CD14-positive monocyte (primary cell): ENCODE results near the gene ARHGDIA. TPM values are rescaled to one million over a fixed set of nuclear protein-coding genes. Genes with fewer than 3 reads are reported as not detected.

Experiments used
- DNase-seq, 3 donors: peaks; one replicate each; pipeline ENCODE4 v3.0.0-alpha.2; 2011 to 2022
- H2AFZ ChIP-seq: 2 replicates; pipeline ENCODE4 v1.6.0; 2012; ENCODE audit warnings: mild to moderate bottlenecking, low read depth, low read length, inconsistent platforms; ENCODE audit not compliant: insufficient read depth, poor library complexity, severe bottlenecking
- H3K27ac ChIP-seq, 2 donors: 1 replicate in 1 of 2; 2 replicates in 1 of 2; pipeline ENCODE4 v1.5.1; 2012 to 2013; ENCODE audit warnings: low read length in 2 of 2, control low read depth in 1 of 2, inconsistent platforms in 1 of 2, low read depth in 1 of 2, mild to moderate bottlenecking in 1 of 2
- H3K27me3 ChIP-seq, 2 donors: one replicate each; pipeline versions ENCODE4 v1.6.0 to v1.6.1; 2011 to 2013; ENCODE audit warnings: low read length in 2 of 2; ENCODE audit not compliant: control insufficient read depth in 2 of 2, insufficient read depth in 2 of 2
- H3K36me3 ChIP-seq, 2 donors: replicated peaks in 1 of 2; 1 replicate in 1 of 2; 2 replicates in 1 of 2; pipeline versions ENCODE4 v1.5.1 to v1.6.1; 2012 to 2013; ENCODE audit warnings: low read length in 2 of 2, control low read depth in 1 of 2, inconsistent platforms in 1 of 2, mild to moderate bottlenecking in 1 of 2; ENCODE audit not compliant: insufficient read depth in 2 of 2, control insufficient read depth in 1 of 2
- H3K4me1 ChIP-seq, 2 donors: 1 replicate in 1 of 2; 2 replicates in 1 of 2; pipeline versions ENCODE4 v1.5.1 to v1.6.1; 2012 to 2013; ENCODE audit warnings: low read length in 2 of 2, control low read depth in 1 of 2, inconsistent platforms in 1 of 2, mild to moderate bottlenecking in 1 of 2, moderate library complexity in 1 of 2; ENCODE audit not compliant: insufficient read depth in 2 of 2, control insufficient read depth in 1 of 2
- H3K4me2 ChIP-seq: replicated peaks from 2 replicates; pipeline ENCODE3; 2012; ENCODE audit warnings: low read length, moderate library complexity, mild to moderate bottlenecking; ENCODE audit not compliant: poor library complexity, severe bottlenecking; ENCODE audit errors: extremely low read depth
- H3K4me3 ChIP-seq, 3 experiments: fragments of 200-600 bp in 1 of 3; sonication (generic) in 1 of 3; replicated peaks in 1 of 3; 1 replicate in 2 of 3; 2 replicates in 1 of 3; pipeline ENCODE4 v1.5.1; 2011 to 2013; ENCODE audit warnings: low read length in 3 of 3, mild to moderate bottlenecking in 3 of 3, control low read depth in 2 of 3, low read depth in 2 of 3, inconsistent platforms in 1 of 3, moderate library complexity in 1 of 3
- H3K79me2 ChIP-seq: 2 replicates; pipeline ENCODE4 v1.6.0; 2012; ENCODE audit warnings: mild to moderate bottlenecking, control low read depth, inconsistent platforms, low read length, moderate library complexity; ENCODE audit not compliant: insufficient read depth
- H3K9ac ChIP-seq: 2 replicates; pipeline ENCODE4 v1.6.0; 2017; ENCODE audit warnings: low read length, mild to moderate bottlenecking; ENCODE audit not compliant: insufficient read depth, poor library complexity, severe bottlenecking
- H3K9me3 ChIP-seq, 2 donors: replicated peaks in 1 of 2; 1 replicate in 1 of 2; 2 replicates in 1 of 2; pipeline versions ENCODE4 v1.5.1 to v1.6.1; 2012 to 2013; ENCODE audit warnings: low read length in 2 of 2, control low read depth in 1 of 2; ENCODE audit not compliant: control insufficient read depth in 1 of 2, insufficient read depth in 1 of 2
- H4K20me1 ChIP-seq: 2 replicates; pipeline ENCODE4 v1.6.0; 2012; ENCODE audit warnings: mild to moderate bottlenecking, low read length, control low read depth, moderate library complexity; ENCODE audit not compliant: insufficient read depth
- H3K27ac Mint-ChIP-seq, 7 donors: one replicate each; pipeline ENCODE4 v1.8.0; 2020; ENCODE audit warnings: mild to moderate bottlenecking in 7 of 7, mixed read lengths in 7 of 7, moderate library complexity in 6 of 7, inconsistent platforms in 2 of 7
- H3K27me3 Mint-ChIP-seq, 3 donors: one replicate each; pipeline ENCODE4 v1.8.0; 2021 to 2022; ENCODE audit warnings: low read depth in 3 of 3, mild to moderate bottlenecking in 3 of 3, mixed read lengths in 3 of 3, moderate library complexity in 3 of 3, inconsistent platforms in 1 of 3
- H3K36me3 Mint-ChIP-seq, 2 donors: one replicate each; pipeline ENCODE4 v1.8.0; 2020; ENCODE audit warnings: mixed read lengths in 2 of 2, inconsistent platforms in 1 of 2, mild to moderate bottlenecking in 1 of 2
- H3K4me1 Mint-ChIP-seq: one replicate; pipeline ENCODE4 v1.8.0; 2020; ENCODE audit warnings: mild to moderate bottlenecking, mixed read lengths
- H3K4me3 Mint-ChIP-seq, 2 donors: one replicate each; pipeline ENCODE4 v1.8.0; 2020; ENCODE audit warnings: mild to moderate bottlenecking in 2 of 2, mixed read lengths in 2 of 2, moderate library complexity in 1 of 2
- H3K9me3 Mint-ChIP-seq, 7 donors: one replicate each; pipeline ENCODE4 v1.8.0; 2020 to 2022; ENCODE audit warnings: mixed read lengths in 7 of 7, mild to moderate bottlenecking in 6 of 7, moderate library complexity in 6 of 7, inconsistent platforms in 2 of 7
- WGBS: methylation state at CpG from one replicate; pipeline ENCODE4 v1.1.5; 2013; ENCODE audit warnings: missing lambda C conversion rate; ENCODE audit not compliant: insufficient coverage; 5-methylcytosine and 5-hydroxymethylcytosine counted together
- intact Hi-C, 2 donors: fragments of 100-400 bp; cut with micrococcal nuclease; formaldehyde crosslinking; loops; one replicate each; pipeline versions ENCODE4 v1.15.0 to v1.15.1; 2023
- polyA plus RNA-seq, 3 donors: library from polyadenylated mRNA; depleted of rRNA in 1 of 3; unstranded in 2 of 3; stranded (reverse) in 1 of 3; fragments of 300-500 nt in 2 of 3; fragments of >200 nt in 1 of 3; fragmentation: Illumina TruSeq in 2 of 3; gene quantifications; 1 replicate in 2 of 3; 2 replicates in 1 of 3; pipeline ENCODE4 v1.2.3, GENCODE V29; 2012 to 2021
- TF ChIP-seq, protein P1 (sequence below): fragments of 200-600 bp; IDR thresholded peaks from one replicate; pipeline ENCODE4 v1.8.0; 2022; ENCODE audit warnings: antibody characterized with exemption, mild to moderate bottlenecking

Gene ARHGDIA
- polyA plus RNA-seq, 3 donors = 86.3 to 477 (median 97.2) TPM

DNA sequence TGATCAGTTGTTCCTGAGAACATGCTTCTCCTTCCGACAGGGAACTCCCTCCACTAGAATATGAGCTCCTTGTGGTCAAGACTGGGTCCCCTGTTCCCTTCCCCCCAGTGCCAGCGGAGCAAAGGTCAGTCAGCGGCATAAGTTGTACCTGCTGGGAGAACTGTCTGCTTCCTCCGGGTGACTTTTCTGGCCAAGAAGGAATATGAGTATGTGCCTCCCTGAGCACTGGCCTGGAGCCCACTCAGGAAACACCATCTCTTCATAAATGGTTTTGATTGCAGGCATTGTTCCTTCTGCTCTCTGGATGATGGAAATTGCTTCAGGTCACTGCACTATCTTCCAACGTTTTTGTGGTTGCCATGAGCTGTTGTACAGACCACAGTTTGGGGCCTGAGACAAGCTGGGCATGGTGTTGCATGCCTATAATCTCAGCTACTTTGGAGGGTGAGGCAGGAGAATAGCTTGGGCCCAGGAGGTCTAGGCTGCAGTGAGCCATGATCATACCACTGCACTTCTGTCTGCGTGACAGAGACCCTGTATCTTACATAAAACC, 7.9 kb downstream of the ARHGDIA start:
- 36% methylated on average over 2 of the region's 6 CpGs for WGBS
- Mint-ChIP-seq H3K36me3 (peaks cover 16 to 28% of the 10 kb centered on the region in 2 donors), H3K4me3 (no peak overlapping the region), H3K9me3 (no peaks in the 10 kb centered on the region), H3K27me3 (peaks cover 0 to 3% (median 2%) of the 10 kb centered on the region in 3 donors), H3K27ac (peak overlapping the region; percentile 2 to 96 (median 79)), H3K4me1 (peaks cover 44% of the 10 kb centered on the region)
- H3K4me2 ChIP-seq = no peak overlapping the region
- TF ChIP-seq, protein P1, sequence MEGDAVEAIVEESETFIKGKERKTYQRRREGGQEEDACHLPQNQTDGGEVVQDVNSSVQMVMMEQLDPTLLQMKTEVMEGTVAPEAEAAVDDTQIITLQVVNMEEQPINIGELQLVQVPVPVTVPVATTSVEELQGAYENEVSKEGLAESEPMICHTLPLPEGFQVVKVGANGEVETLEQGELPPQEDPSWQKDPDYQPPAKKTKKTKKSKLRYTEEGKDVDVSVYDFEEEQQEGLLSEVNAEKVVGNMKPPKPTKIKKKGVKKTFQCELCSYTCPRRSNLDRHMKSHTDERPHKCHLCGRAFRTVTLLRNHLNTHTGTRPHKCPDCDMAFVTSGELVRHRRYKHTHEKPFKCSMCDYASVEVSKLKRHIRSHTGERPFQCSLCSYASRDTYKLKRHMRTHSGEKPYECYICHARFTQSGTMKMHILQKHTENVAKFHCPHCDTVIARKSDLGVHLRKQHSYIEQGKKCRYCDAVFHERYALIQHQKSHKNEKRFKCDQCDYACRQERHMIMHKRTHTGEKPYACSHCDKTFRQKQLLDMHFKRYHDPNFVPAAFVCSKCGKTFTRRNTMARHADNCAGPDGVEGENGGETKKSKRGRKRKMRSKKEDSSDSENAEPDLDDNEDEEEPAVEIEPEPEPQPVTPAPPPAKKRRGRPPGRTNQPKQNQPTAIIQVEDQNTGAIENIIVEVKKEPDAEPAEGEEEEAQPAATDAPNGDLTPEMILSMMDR = no peak
- H3K9ac ChIP-seq = no peak overlapping the region
- H4K20me1 ChIP-seq = peaks cover 58% of the 10 kb centered on the region
- no peak overlapping the region for H2AFZ ChIP-seq
- no peaks in the 10 kb centered on the region for H3K27me3 ChIP-seq
- H3K79me2 ChIP-seq = peaks cover 77% of the 10 kb centered on the region
- no peak for DNase-seq
- H3K27ac ChIP-seq = peak overlapping the region in 1 of 2 donors; percentile 24
- intact Hi-C loops = loop anchor here in 1 of 2 donors (10.0 kb wide), 1 partner anchor 52 kb away; the partner anchor contains the start of genes PCYT2 and SIRT7
- peaks cover 38 to 51% of the 10 kb centered on the region in 2 donors for H3K4me1 ChIP-seq
- H3K9me3 ChIP-seq = no peaks in the 10 kb centered on the region
- H3K4me3 ChIP-seq = no peak overlapping the region
- H3K36me3 ChIP-seq = peaks cover 14 to 18% of the 10 kb centered on the region in 2 donors

DNA sequence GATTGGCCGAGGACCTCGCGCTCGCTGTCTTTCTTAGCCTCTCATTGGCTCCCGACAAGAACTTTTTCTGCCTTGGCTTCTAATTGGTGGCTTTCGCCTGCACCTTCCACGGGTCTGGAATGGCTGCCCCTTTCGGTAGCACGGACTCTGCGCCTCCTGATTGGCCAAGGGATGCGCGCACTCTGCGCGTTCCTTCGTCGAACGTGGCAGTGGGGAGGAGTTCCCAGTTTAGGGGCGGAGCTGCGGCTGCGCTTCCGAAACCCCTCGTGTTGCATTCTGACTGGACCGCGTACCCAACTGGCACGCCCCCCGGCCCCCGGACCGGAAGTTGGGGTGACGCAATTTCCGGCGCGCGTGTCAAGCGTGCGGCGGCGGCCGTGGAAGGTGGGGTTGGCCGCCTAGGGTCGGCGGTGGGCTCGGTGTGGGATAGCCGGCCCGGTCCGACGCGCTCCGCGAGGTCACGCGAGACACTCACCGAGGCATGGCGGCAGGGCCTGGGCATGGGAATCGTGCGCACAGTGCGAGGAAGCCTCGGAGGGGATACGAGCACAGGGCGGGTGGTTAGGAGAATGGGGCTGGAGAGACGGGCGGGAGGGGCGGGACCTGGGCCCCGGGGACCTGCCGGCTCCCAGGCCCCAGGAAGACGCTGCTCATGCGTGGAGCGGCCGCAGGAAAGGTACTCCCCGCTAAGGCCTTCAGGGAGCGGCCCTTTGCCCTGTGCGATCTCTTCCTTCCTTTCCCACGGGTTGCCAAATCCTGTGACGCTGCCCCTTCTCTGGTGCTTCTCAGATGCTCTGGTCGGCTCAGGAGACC, 10.2 kb downstream of the ARHGDIA start:
- peaks cover 16 to 33% of the 10 kb centered on the region in 2 donors for H3K36me3 ChIP-seq
- no peak overlapping the region for H2AFZ ChIP-seq

More for the DNA sequence above, 10.2 kb downstream of the ARHGDIA start:
- intact Hi-C loops = loop anchor here (1.0 to 10.0 kb wide), 3 partner anchors 10 to 54 kb away; partner anchors contain the start of genes ARHGDIA (in 1 of the 2), MCRIP1 (in 1 of the 2), PCYT2 (in 1 of the 2) and SIRT7 (in 1 of the 2)
- H3K4me3 ChIP-seq = peak overlapping the region; percentile 34 to 73 (median 47)
- 0% methylated on average over 58 of the region's 74 CpGs for WGBS
- H3K36me3 Mint-ChIP-seq = peaks cover 25 to 41% of the 10 kb centered on the region in 2 donors
- H3K4me3 Mint-ChIP-seq = peak overlapping the region; percentile 82 to 89
- H3K9me3 Mint-ChIP-seq = no peaks in the 10 kb centered on the region
- peaks cover 56% of the 10 kb centered on the region for H4K20me1 ChIP-seq
- peaks cover 87% of the 10 kb centered on the region for H3K79me2 ChIP-seq
- peaks cover 37 to 44% of the 10 kb centered on the region in 2 donors for H3K4me1 ChIP-seq
- no peaks in the 10 kb centered on the region for H3K9me3 ChIP-seq
- H3K27ac ChIP-seq = peak overlapping the region; percentile 96 to 99
- peaks cover 42% of the 10 kb centered on the region for H3K4me1 Mint-ChIP-seq
- H3K27me3 ChIP-seq = no peaks in the 10 kb centered on the region
- peak; percentile 100 for DNase-seq
- peak overlapping the region; percentile 75 for H3K4me2 ChIP-seq
- TF ChIP-seq, protein P1 = no peak
- H3K27ac Mint-ChIP-seq = peak overlapping the region; percentile 95 to 98 (median 97)
- peak overlapping the region; percentile 94 for H3K9ac ChIP-seq
- H3K27me3 Mint-ChIP-seq = peaks cover 0 to 3% (median 2%) of the 10 kb centered on the region in 3 donors
